ENCODE data around the gene GABRA6. TPM values are rescaled to one million over a fixed set of nuclear protein-coding genes. Genes with fewer than 3 reads are reported as not detected.

GABRA6 gene
- total and polyA plus RNA-seq, 2 experiments from 2014 or later, result not detected

GRCh38 chr5:161751265-161751664, 65.7 kb downstream of the GABRA6 start:
- Histone ChIP-seq H3K36me3 (ENCODE audit: insufficient read depth) (no peaks in the 10 kb centered on the region), H3K4me1 (ENCODE audit: insufficient read depth) (no peaks in the 10 kb centered on the region), H3K9me2 (ENCODE audit: insufficient read depth) (0 out of 2 replicates have a peak, but pooled peaks cover 3% of the 10 kb centered on the region), H3K4me2 (no peak overlapping the region), H3K79me2 (replicated peaks; ENCODE audit: insufficient read depth) (no peaks in the 10 kb centered on the region), H2AFZ (no peak overlapping the region), H3K27me3 (ENCODE audit: insufficient read depth) (no peaks in the 10 kb centered on the region), H3K27ac (ENCODE audit: low read depth) (no peak overlapping the region), H3K4me3 (no peak overlapping the region), H4K20me1 (replicated peaks; ENCODE audit: insufficient read depth) (no peaks in the 10 kb centered on the region), H3F3A (replicated peaks; ENCODE audit: low read depth) (no peaks in the 10 kb centered on the region)
- Mint-ChIP-seq H3K27me3 (ENCODE audit: insufficient read depth, low read depth, poor library complexity) (peaks cover 3% of the 10 kb centered on the region), H3K4me1 (no peaks in the 10 kb centered on the region), H3K36me3 (ENCODE audit: low read depth) (no peaks in the 10 kb centered on the region), H3K27ac (no peak overlapping the region), H3K9me3 (peaks cover 3% of the 10 kb centered on the region; the same call in 2 of the 3 replicates), H3K4me3 (no peak overlapping the region)
- no peak for ATAC-seq
- DNase-seq (ENCODE audit: low spot score), result peak; percentile 21
- TF ChIP-seq, protein P1, sequence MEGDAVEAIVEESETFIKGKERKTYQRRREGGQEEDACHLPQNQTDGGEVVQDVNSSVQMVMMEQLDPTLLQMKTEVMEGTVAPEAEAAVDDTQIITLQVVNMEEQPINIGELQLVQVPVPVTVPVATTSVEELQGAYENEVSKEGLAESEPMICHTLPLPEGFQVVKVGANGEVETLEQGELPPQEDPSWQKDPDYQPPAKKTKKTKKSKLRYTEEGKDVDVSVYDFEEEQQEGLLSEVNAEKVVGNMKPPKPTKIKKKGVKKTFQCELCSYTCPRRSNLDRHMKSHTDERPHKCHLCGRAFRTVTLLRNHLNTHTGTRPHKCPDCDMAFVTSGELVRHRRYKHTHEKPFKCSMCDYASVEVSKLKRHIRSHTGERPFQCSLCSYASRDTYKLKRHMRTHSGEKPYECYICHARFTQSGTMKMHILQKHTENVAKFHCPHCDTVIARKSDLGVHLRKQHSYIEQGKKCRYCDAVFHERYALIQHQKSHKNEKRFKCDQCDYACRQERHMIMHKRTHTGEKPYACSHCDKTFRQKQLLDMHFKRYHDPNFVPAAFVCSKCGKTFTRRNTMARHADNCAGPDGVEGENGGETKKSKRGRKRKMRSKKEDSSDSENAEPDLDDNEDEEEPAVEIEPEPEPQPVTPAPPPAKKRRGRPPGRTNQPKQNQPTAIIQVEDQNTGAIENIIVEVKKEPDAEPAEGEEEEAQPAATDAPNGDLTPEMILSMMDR (conservative IDR thresholded peaks at IDR 0.05; ENCODE audit: low read depth in 2 of 2), result peak; percentile 12 to 31; a peak in 1 of 4 replicates
- TF ChIP-seq CREB1 (CRISPR knock-in tag; IDR thresholded peaks at IDR 0.05; ENCODE audit: low read depth), result no peak

Other genes starting within 250 kb of the GABRA6 start
- 0.04 and 0.94 TPM in 2 replicates for gene GABRB2, start 139.0 kb upstream of the GABRA6 start, total RNA-seq (2014; rRNA removed; shearing (Covaris generic))
- gene GABRB2, start 139.0 kb upstream of the GABRA6 start, polyA plus RNA-seq (2016; fragmentation: Nextera tagmentation; extraction: Ambion mirVana), result 0.10 and 0.11 TPM in 2 replicates
- gene GABRA1, start 162.4 kb downstream of the GABRA6 start, total RNA-seq (2014; rRNA removed; shearing (Covaris generic)), result 0.16 and 0.52 TPM in 2 replicates
- 0.42 and 0.52 TPM in 2 replicates for gene GABRA1, start 162.4 kb downstream of the GABRA6 start, polyA plus RNA-seq (2016; fragmentation: Nextera tagmentation; extraction: Ambion mirVana)

Measured in GM23338 (cell line).